ENCODE results near the gene FGFR4.

FGFR4 gene

DNA sequence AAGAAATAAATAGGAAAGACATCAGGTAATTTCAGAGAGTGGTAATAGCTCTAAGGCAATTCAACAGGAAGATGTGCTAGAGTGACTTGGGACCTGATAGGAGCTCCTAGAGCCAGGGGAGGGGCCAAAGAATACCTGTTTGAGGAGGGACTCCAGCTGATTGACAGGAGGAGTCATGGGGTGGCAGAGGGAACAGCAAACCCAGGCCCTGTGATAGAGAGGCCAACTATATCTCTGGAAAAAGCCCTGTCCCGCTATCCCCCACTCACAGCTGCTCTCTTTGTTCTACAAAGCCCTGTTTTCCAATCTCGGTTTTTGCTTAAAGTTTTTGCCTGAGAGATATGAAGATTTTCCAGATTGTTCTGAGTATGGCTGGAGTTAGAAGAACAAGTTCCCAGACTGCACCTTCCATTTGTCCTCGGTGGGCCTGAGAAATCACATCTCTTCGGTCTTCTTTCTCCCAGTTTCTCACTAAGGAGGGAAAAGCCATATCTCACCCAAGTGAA is 37.8 kb downstream of the FGFR4 start:
- H3K9ac ChIP-seq (ENCODE audit: low read length): no peak overlapping the region

DNA sequence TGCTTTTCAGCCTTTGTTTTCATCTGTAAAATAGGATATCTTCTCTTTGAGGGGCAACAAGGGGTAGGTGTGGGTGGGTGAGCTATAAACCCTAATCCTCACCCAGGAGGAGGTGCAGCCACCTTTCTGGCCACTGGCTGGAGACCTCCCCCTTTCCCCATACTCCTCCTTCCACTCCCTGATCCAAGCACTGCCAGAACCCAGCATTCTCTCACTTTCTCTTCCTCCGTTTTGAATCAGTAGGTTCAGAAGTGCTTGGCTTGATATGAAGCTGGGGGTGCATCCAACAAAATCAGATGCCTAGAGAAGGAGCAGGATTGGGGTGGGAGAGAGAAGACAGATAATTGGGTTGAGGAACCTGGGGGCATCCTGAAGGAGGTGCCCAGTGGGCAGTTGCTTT is 40.1 kb downstream of the FGFR4 start:
- H3K27ac ChIP-seq (ENCODE audit: low read length): no peak overlapping the region
- no peaks in the 10 kb centered on the region for H3K36me3 ChIP-seq (replicated peaks; ENCODE audit: low read depth, low read length)
- H3K79me2 ChIP-seq (ENCODE audit: low read length): no peaks in the 10 kb centered on the region
- no peak for TF ChIP-seq EZH2phosphoT487 (IDR thresholded peaks at IDR 0.05; ENCODE audit: low read depth)
- TF ChIP-seq, protein P1, sequence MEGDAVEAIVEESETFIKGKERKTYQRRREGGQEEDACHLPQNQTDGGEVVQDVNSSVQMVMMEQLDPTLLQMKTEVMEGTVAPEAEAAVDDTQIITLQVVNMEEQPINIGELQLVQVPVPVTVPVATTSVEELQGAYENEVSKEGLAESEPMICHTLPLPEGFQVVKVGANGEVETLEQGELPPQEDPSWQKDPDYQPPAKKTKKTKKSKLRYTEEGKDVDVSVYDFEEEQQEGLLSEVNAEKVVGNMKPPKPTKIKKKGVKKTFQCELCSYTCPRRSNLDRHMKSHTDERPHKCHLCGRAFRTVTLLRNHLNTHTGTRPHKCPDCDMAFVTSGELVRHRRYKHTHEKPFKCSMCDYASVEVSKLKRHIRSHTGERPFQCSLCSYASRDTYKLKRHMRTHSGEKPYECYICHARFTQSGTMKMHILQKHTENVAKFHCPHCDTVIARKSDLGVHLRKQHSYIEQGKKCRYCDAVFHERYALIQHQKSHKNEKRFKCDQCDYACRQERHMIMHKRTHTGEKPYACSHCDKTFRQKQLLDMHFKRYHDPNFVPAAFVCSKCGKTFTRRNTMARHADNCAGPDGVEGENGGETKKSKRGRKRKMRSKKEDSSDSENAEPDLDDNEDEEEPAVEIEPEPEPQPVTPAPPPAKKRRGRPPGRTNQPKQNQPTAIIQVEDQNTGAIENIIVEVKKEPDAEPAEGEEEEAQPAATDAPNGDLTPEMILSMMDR (IDR thresholded peaks at IDR 0.05; ENCODE audit: low read depth, low read length): no peak
- no peaks in the 10 kb centered on the region for H3K9me3 ChIP-seq (ENCODE audit: insufficient read depth, low read length)
- no peak overlapping the region for H2AFZ ChIP-seq (ENCODE audit: low read depth, low read length)
- H4K20me1 ChIP-seq (ENCODE audit: insufficient read depth, low read length): no peaks in the 10 kb centered on the region
- H3K9ac ChIP-seq (ENCODE audit: low read length): no peak overlapping the region
- no peak overlapping the region for H3K4me3 ChIP-seq (ENCODE audit: low read length)
- peaks cover 15% of the 10 kb centered on the region for H3K4me1 ChIP-seq (ENCODE audit: low read length)
- no peak overlapping the region for H3K4me2 ChIP-seq (ENCODE audit: low read length)
- no peaks in the 10 kb centered on the region for H3K27me3 ChIP-seq (ENCODE audit: low read depth, low read length)

More for the DNA sequence above, 37.8 kb downstream of the FGFR4 start:
- Histone ChIP-seq H3K4me3 (ENCODE audit: low read length) (no peak overlapping the region), H3K27ac (ENCODE audit: low read length) (no peak overlapping the region), H2AFZ (ENCODE audit: low read depth, low read length) (no peak overlapping the region), H3K79me2 (ENCODE audit: low read length) (no peaks in the 10 kb centered on the region), H3K36me3 (replicated peaks; ENCODE audit: low read depth, low read length) (no peaks in the 10 kb centered on the region), H3K9me3 (ENCODE audit: insufficient read depth, low read length) (no peaks in the 10 kb centered on the region), H3K4me1 (ENCODE audit: low read length) (peaks cover 10% of the 10 kb centered on the region), H3K27me3 (ENCODE audit: low read depth, low read length) (no peaks in the 10 kb centered on the region), H4K20me1 (ENCODE audit: insufficient read depth, low read length) (no peaks in the 10 kb centered on the region), H3K4me2 (ENCODE audit: low read length) (0 out of 2 replicates have a peak overlapping the region, but pooled peaks have one; percentile 5)
- no peak for TF ChIP-seq EZH2phosphoT487 (IDR thresholded peaks at IDR 0.05; ENCODE audit: low read depth)
- TF ChIP-seq, protein P1 (IDR thresholded peaks at IDR 0.05; ENCODE audit: low read depth, low read length): no peak

DNA sequence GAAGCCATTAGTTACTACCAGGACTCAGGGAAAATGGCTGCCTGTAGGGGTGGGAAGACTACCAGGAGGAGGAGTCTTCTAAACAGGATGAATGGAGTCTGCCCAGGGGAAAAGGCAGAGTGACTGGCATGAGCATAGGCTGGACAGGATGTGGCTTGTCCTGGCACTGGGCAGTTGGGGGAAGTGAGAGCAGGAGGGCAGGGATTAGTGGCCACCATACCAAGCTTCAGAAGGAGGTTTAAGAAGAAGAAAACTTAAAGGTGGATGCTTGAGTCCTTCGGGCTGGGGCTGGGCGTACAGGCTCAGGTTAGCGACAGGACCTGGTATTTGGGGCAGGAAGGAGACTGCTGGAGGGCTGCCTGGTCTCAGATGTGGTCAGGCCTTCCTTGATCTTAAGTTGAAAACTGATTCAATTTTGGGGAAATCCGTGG is 41.9 kb downstream of the FGFR4 start:
- Histone ChIP-seq H3K27ac (ENCODE audit: low read length) (no peak overlapping the region), H3K36me3 (replicated peaks; ENCODE audit: low read depth, low read length) (no peaks in the 10 kb centered on the region), H3K9me3 (ENCODE audit: insufficient read depth, low read length) (no peaks in the 10 kb centered on the region), H3K4me3 (ENCODE audit: low read length) (no peak overlapping the region), H3K79me2 (ENCODE audit: low read length) (no peaks in the 10 kb centered on the region), H3K9ac (ENCODE audit: low read length) (no peak overlapping the region), H3K27me3 (ENCODE audit: low read depth, low read length) (no peaks in the 10 kb centered on the region), H4K20me1 (ENCODE audit: insufficient read depth, low read length) (no peaks in the 10 kb centered on the region), H3K4me1 (ENCODE audit: low read length) (peaks cover 19% of the 10 kb centered on the region), H2AFZ (ENCODE audit: low read depth, low read length) (no peak overlapping the region), H3K4me2 (ENCODE audit: low read length) (no peak overlapping the region)
- TF ChIP-seq EZH2phosphoT487 (IDR thresholded peaks at IDR 0.05; ENCODE audit: low read depth): no peak
- TF ChIP-seq, protein P1 (IDR thresholded peaks at IDR 0.05; ENCODE audit: low read depth, low read length): no peak

DNA sequence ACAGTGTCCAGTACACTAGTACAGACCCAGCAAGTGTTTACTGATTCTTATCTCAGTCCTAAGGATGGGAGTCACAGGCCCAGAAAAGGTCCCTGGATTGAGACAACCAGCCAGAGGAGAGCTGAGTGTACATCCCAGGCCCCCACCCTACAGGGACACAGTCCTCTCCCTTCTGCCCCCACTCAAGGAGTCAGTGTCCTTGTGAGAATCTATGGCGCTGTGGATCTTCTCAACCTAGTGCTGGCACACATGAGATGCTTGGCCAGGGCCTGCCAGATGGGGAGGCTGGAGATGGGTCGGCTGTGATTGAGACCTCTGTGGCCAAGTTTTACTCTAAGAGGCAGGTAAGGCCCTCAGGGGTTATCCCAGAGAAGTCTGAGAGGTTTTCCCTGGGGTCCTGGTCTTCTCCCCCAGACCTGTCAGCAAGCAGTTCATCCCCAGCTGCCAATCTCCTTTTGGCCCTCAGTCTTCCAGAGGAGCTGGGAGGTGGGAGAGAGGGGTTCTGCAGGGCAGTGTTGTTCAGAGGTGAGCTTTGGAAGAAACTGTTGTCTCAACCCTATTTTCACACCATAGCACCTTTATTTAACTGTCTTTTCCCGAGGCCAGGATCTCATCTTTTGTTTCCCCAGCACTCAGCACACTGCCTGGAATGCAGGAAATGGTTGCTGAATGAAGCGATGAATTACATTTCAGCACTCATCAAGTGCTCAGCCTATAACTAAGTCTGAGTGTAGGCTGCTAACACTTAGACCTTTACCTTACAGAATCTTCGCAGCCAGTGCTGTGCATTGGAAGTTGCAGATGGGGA is 43.7 kb downstream of the FGFR4 start:
- Histone ChIP-seq H3K36me3 (replicated peaks; ENCODE audit: low read depth, low read length) (peaks cover 5% of the 10 kb centered on the region), H3K79me2 (ENCODE audit: low read length) (peaks cover 15% of the 10 kb centered on the region), H3K4me3 (ENCODE audit: low read length) (no peak overlapping the region), H3K4me1 (ENCODE audit: low read length) (peaks cover 18% of the 10 kb centered on the region), H3K9ac (ENCODE audit: low read length) (no peak overlapping the region), H3K27me3 (ENCODE audit: low read depth, low read length) (no peaks in the 10 kb centered on the region), H2AFZ (ENCODE audit: low read depth, low read length) (no peak overlapping the region), H4K20me1 (ENCODE audit: insufficient read depth, low read length) (no peaks in the 10 kb centered on the region), H3K27ac (ENCODE audit: low read length) (no peak overlapping the region), H3K4me2 (ENCODE audit: low read length) (no peak overlapping the region), H3K9me3 (ENCODE audit: insufficient read depth, low read length) (no peaks in the 10 kb centered on the region)
- TF ChIP-seq, protein P1 (IDR thresholded peaks at IDR 0.05; ENCODE audit: low read depth, low read length): no peak
- no peak for TF ChIP-seq EZH2phosphoT487 (IDR thresholded peaks at IDR 0.05; ENCODE audit: low read depth)
